Ectodermal cell (in vitro differentiated cells): Measurements from ENCODE around the gene GAS6.
"Not testable (repeated sequence)": the region's sequence is repeated elsewhere in the genome, so short reads cannot be mapped to it uniquely, and the experiment has no call there.

Experiments used
- H3K27ac ChIP-seq: 2 replicates; pipeline ENCODE4 v1.7.0; 2013; ENCODE audit warnings: mild to moderate bottlenecking, low read depth, low read length; ENCODE audit not compliant: insufficient read depth, poor library complexity, severe bottlenecking
- H3K27me3 ChIP-seq: 2 replicates; pipeline ENCODE4 v1.7.0; 2013; ENCODE audit warnings: mild to moderate bottlenecking, low read length; ENCODE audit not compliant: insufficient read depth, control insufficient read depth, poor library complexity, severe bottlenecking
- H3K36me3 ChIP-seq: one replicate; pipeline ENCODE4 v1.7.0; 2013; ENCODE audit warnings: low read length; ENCODE audit not compliant: control insufficient read depth, insufficient read depth
- H3K4me1 ChIP-seq: one replicate; pipeline ENCODE4 v1.7.0; 2013; ENCODE audit warnings: low read length; ENCODE audit not compliant: control insufficient read depth, insufficient read depth
- H3K4me3 ChIP-seq: 2 replicates; pipeline ENCODE4 v1.7.0; 2013; ENCODE audit warnings: low read depth, low read length, control low read depth; ENCODE audit not compliant: insufficient read depth
- H3K9me3 ChIP-seq: 2 replicates; pipeline ENCODE4 v1.7.0; 2013; ENCODE audit warnings: mild to moderate bottlenecking, low read length, moderate library complexity; ENCODE audit not compliant: control insufficient read depth
- WGBS, 2 experiments: methylation state at CpG; one replicate each; pipeline ENCODE4 v1.1.7; 2013; ENCODE audit warnings: missing lambda C conversion rate in 2 of 2; 5-methylcytosine and 5-hydroxymethylcytosine counted together

Gene GAS6

GRCh38 chr13:113796964-113797676 is 66.8 kb downstream of the GAS6 start:
- no peaks in the 10 kb centered on the region for H3K27me3 ChIP-seq
- 94 to 95% methylated on average over 30 of the region's 30 CpGs for WGBS, 2 experiments
- H3K36me3 ChIP-seq = no peaks in the 10 kb centered on the region
- H3K4me1 ChIP-seq = no peaks in the 10 kb centered on the region
- H3K4me3 ChIP-seq = no peak overlapping the region
- no peaks in the 10 kb centered on the region for H3K9me3 ChIP-seq
- H3K27ac ChIP-seq = no peak overlapping the region

DNA sequence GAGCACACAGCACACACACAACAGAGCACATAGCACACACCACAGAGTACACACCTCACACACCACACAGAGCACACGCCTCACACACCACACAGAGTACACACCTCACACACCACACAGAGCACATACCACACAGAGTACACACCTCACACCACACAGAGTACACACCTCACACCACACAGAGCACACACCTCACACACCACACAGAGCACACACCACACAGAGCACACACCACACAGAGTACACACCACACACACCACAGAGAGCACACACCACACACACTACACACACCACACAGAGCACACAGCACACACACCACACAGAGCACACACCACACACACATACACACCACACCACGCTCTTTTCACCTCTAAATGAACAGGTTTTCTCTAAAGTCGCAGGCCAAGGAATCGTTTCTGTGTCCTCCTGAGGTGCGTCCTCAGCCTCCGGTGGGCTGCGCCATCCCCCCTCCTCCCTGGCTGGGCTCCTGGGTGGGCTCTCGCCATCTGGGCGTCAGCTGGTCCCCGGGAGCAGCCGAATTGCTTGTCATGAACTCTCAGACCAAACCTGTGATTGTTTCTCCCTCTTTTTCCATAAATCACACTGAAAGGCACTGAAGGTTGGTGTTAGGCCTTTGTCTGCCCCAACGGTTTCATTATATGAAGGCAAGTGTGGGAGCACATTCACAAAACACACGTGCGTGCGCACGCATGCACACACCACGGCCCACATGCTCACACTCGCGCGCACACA is 67.5 kb downstream of the GAS6 start:
- Histone ChIP-seq H3K9me3 (no peaks in the 10 kb centered on the region), H3K27ac (no peak overlapping the region), H3K27me3 (no peaks in the 10 kb centered on the region), H3K4me1 (no peaks in the 10 kb centered on the region), H3K4me3 (no peak overlapping the region), H3K36me3 (no peaks in the 10 kb centered on the region)
- WGBS, 2 experiments = 90 to 92% methylated on average over 20 of the region's 20 CpGs

DNA sequence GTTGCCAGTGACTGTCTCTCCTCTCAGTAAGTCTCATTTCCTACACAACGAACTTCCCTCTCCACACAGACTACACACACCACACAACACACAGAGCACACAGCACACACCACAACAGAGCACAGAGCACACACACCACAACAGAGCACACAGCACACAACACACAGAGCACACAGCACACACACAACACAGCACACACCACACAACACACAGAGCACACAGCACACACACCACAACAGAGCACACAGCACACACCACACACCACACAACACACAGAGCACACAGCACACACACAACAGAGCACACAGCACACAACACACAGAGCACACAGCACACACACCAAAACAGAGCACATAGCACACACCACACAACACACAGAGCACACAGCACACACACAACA is 68.5 kb downstream of the GAS6 start:
- H3K27ac ChIP-seq, H3K36me3 ChIP-seq, H3K9me3 ChIP-seq, H3K4me3 ChIP-seq, H3K4me1 ChIP-seq, H3K27me3 ChIP-seq: not testable (repeated sequence)
- 47 to 68% methylated on average over 1 of the region's 1 CpG for WGBS, 2 experiments

DNA sequence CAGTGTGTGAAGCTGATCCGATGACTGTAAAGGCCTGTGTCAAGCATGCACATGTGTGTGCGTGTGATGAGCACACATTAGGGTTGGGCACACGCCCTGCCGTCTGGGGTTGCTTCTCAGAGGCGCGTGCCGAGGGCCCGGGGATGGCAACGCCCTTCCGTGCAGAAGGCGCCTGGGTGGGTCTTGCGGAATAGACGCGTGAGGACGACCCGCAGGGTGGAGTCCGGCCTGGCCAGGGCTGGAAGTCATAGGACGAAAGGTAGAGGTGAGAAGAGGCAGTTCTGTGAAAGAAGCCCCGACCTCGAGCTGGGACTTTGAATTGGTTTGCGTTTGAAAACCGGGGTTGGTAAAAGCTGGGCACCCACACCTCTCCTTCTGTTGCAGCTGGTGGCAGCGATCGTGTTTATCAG is 69.1 kb downstream of the GAS6 start:
- no peak overlapping the region for H3K4me3 ChIP-seq
- no peak overlapping the region for H3K27ac ChIP-seq
- no peaks in the 10 kb centered on the region for H3K4me1 ChIP-seq
- WGBS, 2 experiments = 91 to 92% methylated on average over 24 of the region's 24 CpGs
- H3K27me3 ChIP-seq = no peaks in the 10 kb centered on the region
- no peaks in the 10 kb centered on the region for H3K9me3 ChIP-seq
- no peaks in the 10 kb centered on the region for H3K36me3 ChIP-seq

DNA sequence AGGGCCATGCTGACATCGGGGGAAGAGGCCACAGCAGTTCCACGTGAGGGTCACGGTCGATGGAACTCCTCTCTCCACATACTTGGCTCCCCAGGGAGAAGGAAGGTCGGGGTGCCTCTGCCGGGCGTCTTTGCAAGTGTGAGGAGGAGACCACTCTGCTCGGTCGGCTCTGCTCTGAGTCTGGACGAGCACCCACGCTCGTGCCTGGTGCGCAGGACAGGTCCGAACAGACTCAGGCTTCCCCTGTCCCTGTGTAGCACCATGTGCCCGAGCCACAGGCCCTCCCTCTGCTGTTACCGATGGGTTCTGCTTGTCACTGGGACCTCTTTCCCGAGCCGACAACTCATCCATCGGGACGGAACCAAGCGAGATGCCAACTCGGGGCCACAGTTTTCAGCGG is 69.8 kb downstream of the GAS6 start:
- Histone ChIP-seq H3K36me3 (no peaks in the 10 kb centered on the region), H3K4me3 (no peak overlapping the region), H3K27ac (no peak overlapping the region), H3K9me3 (no peaks in the 10 kb centered on the region), H3K4me1 (no peaks in the 10 kb centered on the region), H3K27me3 (no peaks in the 10 kb centered on the region)
- WGBS, 2 experiments = 92 to 94% methylated on average over 23 of the region's 23 CpGs

DNA sequence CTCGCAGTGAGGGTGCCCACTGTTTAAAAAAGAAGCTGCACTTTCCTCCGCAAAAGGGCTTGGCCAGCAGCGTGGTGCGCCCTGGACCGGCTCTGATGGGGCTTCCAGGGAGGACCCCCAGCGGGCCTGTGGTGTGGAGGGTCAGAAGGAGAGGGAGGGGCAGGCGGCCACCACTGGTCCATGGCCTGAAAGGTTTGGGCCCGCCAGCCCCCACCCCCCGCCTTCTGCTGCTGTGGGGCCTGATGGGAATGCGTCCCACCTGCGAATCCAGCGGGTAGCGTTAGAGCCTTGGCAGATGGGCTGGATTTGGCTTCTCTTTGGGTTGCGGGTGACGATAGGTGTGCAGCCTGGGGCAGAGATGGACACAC is 70.2 kb downstream of the GAS6 start:
- Histone ChIP-seq H3K27me3 (no peaks in the 10 kb centered on the region), H3K36me3 (no peaks in the 10 kb centered on the region), H3K27ac (no peak overlapping the region), H3K4me1 (no peaks in the 10 kb centered on the region), H3K9me3 (no peaks in the 10 kb centered on the region), H3K4me3 (no peak overlapping the region)
- WGBS, 2 experiments = 93 to 95% methylated on average over 15 of the region's 15 CpGs

- 90 to 91% methylated on average over 33 of the region's 33 CpGs for WGBS, 2 experiments
- no peaks in the 10 kb centered on the region for H3K27me3 ChIP-seq
- H3K9me3 ChIP-seq = no peaks in the 10 kb centered on the region
- no peak overlapping the region for H3K4me3 ChIP-seq
- no peak overlapping the region for H3K27ac ChIP-seq
- H3K36me3 ChIP-seq = no peaks in the 10 kb centered on the region
- no peaks in the 10 kb centered on the region for H3K4me1 ChIP-seq
Measured at GRCh38 chr13:113792886-113793717, 70.8 kb downstream of the GAS6 start.

- H3K36me3 ChIP-seq = no peaks in the 10 kb centered on the region
- no peak overlapping the region for H3K27ac ChIP-seq
- no peak overlapping the region for H3K4me3 ChIP-seq
- H3K4me1 ChIP-seq = no peaks in the 10 kb centered on the region
- WGBS, 2 experiments = 86% methylated on average over 12 of the region's 12 CpGs
- H3K27me3 ChIP-seq = no peaks in the 10 kb centered on the region
- H3K9me3 ChIP-seq = no peaks in the 10 kb centered on the region
Measured at GRCh38 chr13:113792236-113792770, 71.6 kb downstream of the GAS6 start.

GRCh38 chr13:113791761-113792160 is 72.1 kb downstream of the GAS6 start:
- 92 to 93% methylated on average over 18 to 19 of the region's 19 CpGs for WGBS, 2 experiments

DNA sequence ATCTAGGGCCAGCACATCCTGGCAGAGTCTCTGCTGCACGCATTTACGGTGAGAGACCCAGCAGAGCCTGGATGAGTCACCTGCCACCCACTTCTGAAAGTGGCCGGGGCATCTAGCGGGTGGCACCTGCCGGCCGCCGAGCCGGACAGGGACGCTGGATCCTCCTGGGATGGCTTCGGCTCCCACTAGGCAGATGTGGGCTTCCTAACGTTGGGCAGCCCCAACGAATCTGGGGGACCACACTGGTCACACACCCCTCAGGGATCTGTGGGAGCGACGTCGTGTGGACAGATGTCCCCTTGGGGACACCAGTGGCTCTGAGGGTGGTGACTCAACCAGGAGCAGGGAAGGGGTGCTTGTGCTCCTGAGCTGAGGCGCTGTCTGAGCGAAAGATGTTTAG is 72.7 kb downstream of the GAS6 start:
- no peak overlapping the region for H3K4me3 ChIP-seq
- H3K27ac ChIP-seq = no peak overlapping the region
- H3K4me1 ChIP-seq = no peaks in the 10 kb centered on the region
- H3K36me3 ChIP-seq = no peaks in the 10 kb centered on the region
- 85 to 86% methylated on average over 17 of the region's 17 CpGs for WGBS, 2 experiments
- no peaks in the 10 kb centered on the region for H3K9me3 ChIP-seq
- no peaks in the 10 kb centered on the region for H3K27me3 ChIP-seq

More at GRCh38 chr13:113791761-113792160, 72.1 kb downstream of the GAS6 start:
- no peaks in the 10 kb centered on the region for H3K9me3 ChIP-seq
- no peaks in the 10 kb centered on the region for H3K4me1 ChIP-seq
- no peak overlapping the region for H3K4me3 ChIP-seq
- no peaks in the 10 kb centered on the region for H3K27me3 ChIP-seq
- no peak overlapping the region for H3K27ac ChIP-seq
- no peaks in the 10 kb centered on the region for H3K36me3 ChIP-seq
